GM12878 (cell line): Measurements from ENCODE around the gene ITPR3. TPM values are rescaled to one million over a fixed set of nuclear protein-coding genes. Genes with fewer than 3 reads are reported as not detected.

Experiments used
- ATAC-seq: fragments of 200-7000 bp; cut with Tn5 transposase; 3 replicates; pipeline ENCODE4 v1.9.1; 2020; ENCODE audit warnings: mild to moderate bottlenecking, moderate library complexity
- BruUV-seq: library from RNA; stranded (reverse); fragments of 400-500 nt; replicated peaks from 2 replicates; lab custom pipeline; 2021; lab: Mats Ljungman, UMichigan
- CTCF ChIA-PET: fragments of 300-600 bp; sonication (Branson Sonifier 250); formaldehyde crosslinking; extraction: SDS; loops from one replicate; lab custom pipeline; 2021; ENCODE audit warnings: inconsistent platforms; lab: Yijun Ruan, JAX
- POLR2A ChIA-PET: fragments of 350-600 bp; formaldehyde crosslinking; extraction: SDS; loops from one replicate; lab custom pipeline; 2021; ENCODE audit warnings: inconsistent platforms; lab: Charles Lee
- RAD21 ChIA-PET: fragments of 300-600 bp; sonication (Branson Sonifier 250); formaldehyde crosslinking; loops from one replicate; lab custom pipeline; 2023; ENCODE audit warnings: antibody characterized with exemption; ENCODE audit not compliant: unreplicated experiment; lab: Charles Lee
- SMC1A ChIA-PET: fragments of 300-600 bp; sonication (Branson Sonifier 250); formaldehyde crosslinking; loops from one replicate; lab custom pipeline; 2023; ENCODE audit not compliant: unreplicated experiment, uncharacterized antibody; lab: Charles Lee
- DNase-seq: peaks from one replicate; pipeline ENCODE4 v3.0.0-alpha.2; 2011; ENCODE audit warnings: low read depth, low spot score
- FAIRE-seq: peaks from 3 replicates; lab custom pipeline; 2011; peaks lifted over from hg19 to GRCh38; lab: Jason Lieb, UNC
- H2AFZ ChIP-seq: 2 replicates; pipeline ENCODE4 v1.6.0; 2011; ENCODE audit warnings: low read depth, low read length, control low read depth; ENCODE audit not compliant: control insufficient read depth
- H3K27ac ChIP-seq: 2 replicates; pipeline ENCODE4 v1.5.1; 2011; ENCODE audit warnings: control low read depth; ENCODE audit not compliant: control insufficient read depth, insufficient read depth
- H3K27me3 ChIP-seq, 2 experiments: replicated peaks in 1 of 2; 2 replicates each; pipeline versions ENCODE4 v1.6.0 to v1.6.1; 2011; ENCODE audit warnings: low read length in 1 of 2; ENCODE audit not compliant: control insufficient read depth in 2 of 2, insufficient read depth in 2 of 2
- H3K36me3 ChIP-seq, 2 experiments: 2 replicates each; pipeline ENCODE4 v1.5.1; 2011; ENCODE audit warnings: low read length in 1 of 2; ENCODE audit not compliant: control insufficient read depth in 2 of 2, insufficient read depth in 2 of 2
- H3K4me1 ChIP-seq: 2 replicates; pipeline ENCODE4 v1.6.1; 2011; ENCODE audit warnings: mild to moderate bottlenecking, low read length, moderate library complexity, mixed read lengths; ENCODE audit not compliant: control insufficient read depth, insufficient read depth
- H3K4me2 ChIP-seq: 2 replicates; pipeline ENCODE4 v1.6.0; 2011; ENCODE audit warnings: control low read depth; ENCODE audit not compliant: control insufficient read depth, insufficient read depth
- H3K4me3 ChIP-seq: fragments of 200-600 bp; sonication (generic); 2 replicates; pipeline ENCODE4 v1.5.1; 2016
- H3K79me2 ChIP-seq: 2 replicates; pipeline ENCODE4 v1.6.0; 2011; ENCODE audit warnings: low read length; ENCODE audit not compliant: control insufficient read depth, insufficient read depth
- H3K9ac ChIP-seq: 2 replicates; pipeline ENCODE4 v1.8.0; 2011; ENCODE audit warnings: low read length, control low read depth, mixed read lengths; ENCODE audit not compliant: control insufficient read depth, insufficient read depth
- H3K9me3 ChIP-seq: replicated peaks from 3 replicates; pipeline ENCODE4 v1.5.1; 2011; ENCODE audit warnings: mild to moderate bottlenecking, low read length; ENCODE audit not compliant: control insufficient read depth, insufficient read depth
- H4K20me1 ChIP-seq: 2 replicates; pipeline ENCODE4 v1.6.0; 2011; ENCODE audit not compliant: control insufficient read depth, insufficient read depth
- CEBPZ ChIP-seq: fragments of 150-350 bp; IDR thresholded peaks from 2 replicates; pipeline ENCODE4 v1.6.1; 2016; ENCODE audit warnings: low read depth, low read length
- CREM ChIP-seq: IDR thresholded peaks from 2 replicates; pipeline ENCODE4 v1.6.1; 2014; ENCODE audit warnings: antibody characterized with exemption, low read depth
- EED ChIP-seq: sonication (generic); IDR thresholded peaks from 2 replicates; pipeline ENCODE4 v1.6.1; 2016; ENCODE audit warnings: antibody characterized with exemption, low read depth
- EP300 ChIP-seq, 2 experiments: fragments of 150-350 bp in 1 of 2; IDR thresholded peaks; 2 replicates each; pipeline ENCODE4 v1.6.1; 2011 to 2012; ENCODE audit warnings: low read depth in 2 of 2, low read length in 2 of 2, borderline replicate concordance in 1 of 2, improper control_type of control experiment in 1 of 2, inconsistent platforms in 1 of 2; ENCODE audit not compliant: control insufficient read depth in 1 of 2
- HSF1 ChIP-seq: fragments of 150-350 bp; IDR thresholded peaks from 2 replicates; pipeline ENCODE4 v1.6.1; 2014; ENCODE audit warnings: mild to moderate bottlenecking, low read depth, low read length
- IKZF1 ChIP-seq: fragments of 450-650 bp; conservative IDR thresholded peaks from 2 replicates; pipeline ENCODE4 v1.6.1; 2017; ENCODE audit warnings: antibody characterized with exemption, mild to moderate bottlenecking
- IKZF2 ChIP-seq, 2 experiments: fragments of 450-650 bp; IDR thresholded peaks; 2 replicates each; pipeline ENCODE4 v1.6.1; 2017; ENCODE audit warnings: mild to moderate bottlenecking in 2 of 2, moderate library complexity in 2 of 2
- MAX ChIP-seq: IDR thresholded peaks from 2 replicates; pipeline ENCODE4 v1.6.1; 2012; ENCODE audit warnings: low read depth, low read length, improper control_type of control experiment
- MYB ChIP-seq: fragments of 150-350 bp; IDR thresholded peaks from 2 replicates; pipeline ENCODE4 v1.6.1; 2014; ENCODE audit warnings: mild to moderate bottlenecking, low read depth, low read length, borderline replicate concordance
- PML ChIP-seq: IDR thresholded peaks from 2 replicates; pipeline ENCODE4 v1.6.1; 2012; ENCODE audit warnings: low read length, inconsistent platforms
- USF2 ChIP-seq: IDR thresholded peaks from 2 replicates; pipeline ENCODE4 v1.6.1; 2011; ENCODE audit warnings: low read depth, low read length, improper control_type of control experiment, borderline replicate concordance
- ZBTB11 ChIP-seq: fragments of 450-650 bp; formaldehyde crosslinking; IDR thresholded peaks from 2 replicates; pipeline ENCODE4 v1.5.0; 2022; ENCODE audit warnings: mild to moderate bottlenecking, missing genetic modification characterization
- ZSCAN29 ChIP-seq: fragments of 450-650 bp; IDR thresholded peaks from 2 replicates; pipeline ENCODE4 v1.6.1; 2017; ENCODE audit warnings: mild to moderate bottlenecking, moderate library complexity
- WGBS: methylation state at CpG from one replicate; pipeline ENCODE4 v1.1.6; 2016; ENCODE audit warnings: low lambda C conversion rate; ENCODE audit not compliant: insufficient replicate concordance, insufficient coverage; ENCODE audit errors: missing lambda C conversion rate; 5-methylcytosine and 5-hydroxymethylcytosine counted together
- in situ Hi-C: fragments of 300-500 bp; cut with MboI; formaldehyde crosslinking; loops from 9 replicates; pipeline ENCODE4 v1.14.3; 2018; ENCODE audit warnings: mixed read lengths
- intact Hi-C: fragments of 100-400 bp; cut with micrococcal nuclease; formaldehyde crosslinking; loops from one replicate; pipeline ENCODE4 v1.14.2; 2022; ENCODE audit not compliant: unreplicated experiment
- polyA plus RNA-seq, 11 experiments: library from polyadenylated mRNA; depleted of rRNA in 4 of 11; unstranded in 6 of 11; stranded (reverse) in 5 of 11; fragments of >200 nt; fragmentation: Nextera tagmentation in 4 of 11; fragmentation: Illumina TruSeq in 1 of 11; extraction: Ambion mirVana in 4 of 11; extraction: Trizol in 1 of 11; gene quantifications; 1 replicate in 1 of 11; 2 replicates in 10 of 11; pipeline versions ENCODE4 v1.2.1 to v1.2.3, GENCODE V29; 2011 to 2016; ENCODE audit warnings: inconsistent platforms in 2 of 11, missing spikeins in 2 of 11, low read depth in 1 of 11
- total RNA-seq, 4 experiments: library from RNA; depleted of rRNA in 3 of 4; stranded (reverse); fragments of >200 nt in 3 of 4; fragmentation: Illumina TruSeq in 1 of 4; extraction: Trizol in 1 of 4; gene quantifications; 2 replicates each; pipeline versions ENCODE4 v1.2.1 to v1.2.3, GENCODE V29; 2013 to 2021

Gene ITPR3
- total and polyA plus RNA-seq, 10 of the 15 experiments (the other 5 are each of a cell fraction or from before 2014, with no cell fraction given) = 0.32 to 34.0 (median 11.9) TPM

- TF ChIP-seq ZSCAN29 = no peak
- TF ChIP-seq CREM = no peak
- no peak for TF ChIP-seq CEBPZ
- TF ChIP-seq EED = no peak
- no peak for TF ChIP-seq IKZF1
- no peak for TF ChIP-seq IKZF2 (IDR thresholded peaks at IDR 0.05)
- no peak for TF ChIP-seq EP300 (IDR thresholded peaks at IDR 0.05; ENCODE audit: borderline replicate concordance in 1 of 2, control insufficient read depth in 1 of 2, low read depth in 2 of 2, low read length in 2 of 2)
- TF ChIP-seq PML = no peak
- TF ChIP-seq, all 136 proteins: peak for 0
These were observed 69.6 kb downstream of the ITPR3 start (continued) for GRCh38 chr6:33690766-33691165.

GRCh38 chr6:33691456-33692077, 70.4 kb downstream of the ITPR3 start:
- ChIA-PET CTCF (interaction anchor here (0.6 to 1.5 kb wide), 2 partner anchors 9 to 751 kb away, joined by 4 to 5 read pairs; no protein-coding TSS in a partner anchor), POLR2A (no interaction called here)
- TF ChIP-seq HSF1 (no peak), MAX (no peak), USF2 (no peak), MYB (no peak), ZBTB11 (no peak)

More at GRCh38 chr6:33691456-33692077, 70.4 kb downstream of the ITPR3 start:
- DNase-seq (no peak), ATAC-seq (no peak), FAIRE-seq (no peak)
- Histone ChIP-seq H3K9ac (no peak overlapping the region), H3K79me2 (no peaks in the 10 kb centered on the region), H3K27ac (no peak overlapping the region), H3K27me3 (no peaks in the 10 kb centered on the region), H3K4me1 (peaks cover 21% of the 10 kb centered on the region), H3K9me3 (no peaks in the 10 kb centered on the region), H3K4me3 (no peak overlapping the region), H3K36me3 (peaks cover 18 to 52% of the 10 kb centered on the region in 2 experiments), H3K4me2 (no peak overlapping the region), H2AFZ (no peak overlapping the region), H4K20me1 (no peaks in the 10 kb centered on the region)
- no TSS peak for BruUV-seq
- ChIA-PET RAD21 (no interaction called here), SMC1A (no interaction called here)
- in situ Hi-C loops = no loop called here
- WGBS = 94% methylated on average over 15 of the region's 15 CpGs
- intact Hi-C loops = no loop called here
